CD14-positive monocyte (primary cell): Measurements from ENCODE around the gene VOPP1. TPM values are rescaled to one million over a fixed set of nuclear protein-coding genes. Genes with fewer than 3 reads are reported as not detected.

Source experiments
- DNase-seq, 3 donors: peaks; one replicate each; pipeline ENCODE4 v3.0.0-alpha.2; 2011 to 2022
- H2AFZ ChIP-seq: 2 replicates; pipeline ENCODE4 v1.6.0; 2012; ENCODE audit warnings: mild to moderate bottlenecking, low read depth, low read length, inconsistent platforms; ENCODE audit not compliant: insufficient read depth, poor library complexity, severe bottlenecking
- H3K27ac ChIP-seq, 2 donors: 1 replicate in 1 of 2; 2 replicates in 1 of 2; pipeline ENCODE4 v1.5.1; 2012 to 2013; ENCODE audit warnings: low read length in 2 of 2, control low read depth in 1 of 2, inconsistent platforms in 1 of 2, low read depth in 1 of 2, mild to moderate bottlenecking in 1 of 2
- H3K27me3 ChIP-seq, 2 donors: one replicate each; pipeline versions ENCODE4 v1.6.0 to v1.6.1; 2011 to 2013; ENCODE audit warnings: low read length in 2 of 2; ENCODE audit not compliant: control insufficient read depth in 2 of 2, insufficient read depth in 2 of 2
- H3K36me3 ChIP-seq, 2 donors: replicated peaks in 1 of 2; 1 replicate in 1 of 2; 2 replicates in 1 of 2; pipeline versions ENCODE4 v1.5.1 to v1.6.1; 2012 to 2013; ENCODE audit warnings: low read length in 2 of 2, control low read depth in 1 of 2, inconsistent platforms in 1 of 2, mild to moderate bottlenecking in 1 of 2; ENCODE audit not compliant: insufficient read depth in 2 of 2, control insufficient read depth in 1 of 2
- H3K4me1 ChIP-seq, 2 donors: 1 replicate in 1 of 2; 2 replicates in 1 of 2; pipeline versions ENCODE4 v1.5.1 to v1.6.1; 2012 to 2013; ENCODE audit warnings: low read length in 2 of 2, control low read depth in 1 of 2, inconsistent platforms in 1 of 2, mild to moderate bottlenecking in 1 of 2, moderate library complexity in 1 of 2; ENCODE audit not compliant: insufficient read depth in 2 of 2, control insufficient read depth in 1 of 2
- H3K4me2 ChIP-seq: replicated peaks from 2 replicates; pipeline ENCODE3; 2012; ENCODE audit warnings: low read length, moderate library complexity, mild to moderate bottlenecking; ENCODE audit not compliant: poor library complexity, severe bottlenecking; ENCODE audit errors: extremely low read depth
- H3K4me3 ChIP-seq, 3 experiments: fragments of 200-600 bp in 1 of 3; sonication (generic) in 1 of 3; replicated peaks in 1 of 3; 1 replicate in 2 of 3; 2 replicates in 1 of 3; pipeline ENCODE4 v1.5.1; 2011 to 2013; ENCODE audit warnings: low read length in 3 of 3, mild to moderate bottlenecking in 3 of 3, control low read depth in 2 of 3, low read depth in 2 of 3, inconsistent platforms in 1 of 3, moderate library complexity in 1 of 3
- H3K79me2 ChIP-seq: 2 replicates; pipeline ENCODE4 v1.6.0; 2012; ENCODE audit warnings: mild to moderate bottlenecking, control low read depth, inconsistent platforms, low read length, moderate library complexity; ENCODE audit not compliant: insufficient read depth
- H3K9ac ChIP-seq: 2 replicates; pipeline ENCODE4 v1.6.0; 2017; ENCODE audit warnings: low read length, mild to moderate bottlenecking; ENCODE audit not compliant: insufficient read depth, poor library complexity, severe bottlenecking
- H3K9me3 ChIP-seq, 2 donors: replicated peaks in 1 of 2; 1 replicate in 1 of 2; 2 replicates in 1 of 2; pipeline versions ENCODE4 v1.5.1 to v1.6.1; 2012 to 2013; ENCODE audit warnings: low read length in 2 of 2, control low read depth in 1 of 2; ENCODE audit not compliant: control insufficient read depth in 1 of 2, insufficient read depth in 1 of 2
- H4K20me1 ChIP-seq: 2 replicates; pipeline ENCODE4 v1.6.0; 2012; ENCODE audit warnings: mild to moderate bottlenecking, low read length, control low read depth, moderate library complexity; ENCODE audit not compliant: insufficient read depth
- H3K27ac Mint-ChIP-seq, 7 donors: one replicate each; pipeline ENCODE4 v1.8.0; 2020; ENCODE audit warnings: mild to moderate bottlenecking in 7 of 7, mixed read lengths in 7 of 7, moderate library complexity in 6 of 7, inconsistent platforms in 2 of 7
- H3K27me3 Mint-ChIP-seq, 3 donors: one replicate each; pipeline ENCODE4 v1.8.0; 2021 to 2022; ENCODE audit warnings: low read depth in 3 of 3, mild to moderate bottlenecking in 3 of 3, mixed read lengths in 3 of 3, moderate library complexity in 3 of 3, inconsistent platforms in 1 of 3
- H3K36me3 Mint-ChIP-seq, 2 donors: one replicate each; pipeline ENCODE4 v1.8.0; 2020; ENCODE audit warnings: mixed read lengths in 2 of 2, inconsistent platforms in 1 of 2, mild to moderate bottlenecking in 1 of 2
- H3K4me1 Mint-ChIP-seq: one replicate; pipeline ENCODE4 v1.8.0; 2020; ENCODE audit warnings: mild to moderate bottlenecking, mixed read lengths
- H3K4me3 Mint-ChIP-seq, 2 donors: one replicate each; pipeline ENCODE4 v1.8.0; 2020; ENCODE audit warnings: mild to moderate bottlenecking in 2 of 2, mixed read lengths in 2 of 2, moderate library complexity in 1 of 2
- H3K9me3 Mint-ChIP-seq, 7 donors: one replicate each; pipeline ENCODE4 v1.8.0; 2020 to 2022; ENCODE audit warnings: mixed read lengths in 7 of 7, mild to moderate bottlenecking in 6 of 7, moderate library complexity in 6 of 7, inconsistent platforms in 2 of 7
- CTCF ChIP-seq: fragments of 200-600 bp; IDR thresholded peaks from one replicate; pipeline ENCODE4 v1.8.0; 2022; ENCODE audit warnings: antibody characterized with exemption, mild to moderate bottlenecking
- WGBS: methylation state at CpG from one replicate; pipeline ENCODE4 v1.1.5; 2013; ENCODE audit warnings: missing lambda C conversion rate; ENCODE audit not compliant: insufficient coverage; 5-methylcytosine and 5-hydroxymethylcytosine counted together
- intact Hi-C, 2 donors: fragments of 100-400 bp; cut with micrococcal nuclease; formaldehyde crosslinking; loops; one replicate each; pipeline versions ENCODE4 v1.15.0 to v1.15.1; 2023
- polyA plus RNA-seq, 3 donors: library from polyadenylated mRNA; depleted of rRNA in 1 of 3; unstranded in 2 of 3; stranded (reverse) in 1 of 3; fragments of 300-500 nt in 2 of 3; fragments of >200 nt in 1 of 3; fragmentation: Illumina TruSeq in 2 of 3; gene quantifications; 1 replicate in 2 of 3; 2 replicates in 1 of 3; pipeline ENCODE4 v1.2.3, GENCODE V29; 2012 to 2021

VOPP1 gene
- polyA plus RNA-seq, 3 donors: 16.7 to 22.1 (median 18.0) TPM

- Mint-ChIP-seq H3K36me3 (peaks cover 42 to 53% of the 10 kb centered on the region in 2 donors), H3K9me3 (peaks cover 2 to 20% (median 7%) of the 10 kb centered on the region in 7 donors), H3K27me3 (no peaks in the 10 kb centered on the region), H3K27ac (no peak overlapping the region), H3K4me1 (no peaks in the 10 kb centered on the region), H3K4me3 (no peak overlapping the region)
- DNase-seq: no peak
- Histone ChIP-seq H3K4me2 (no peak overlapping the region), H4K20me1 (no peaks in the 10 kb centered on the region), H2AFZ (no peak overlapping the region), H3K9ac (no peak overlapping the region), H3K27ac (no peak overlapping the region), H3K27me3 (no peaks in the 10 kb centered on the region), H3K36me3 (peaks cover 4 to 31% of the 10 kb centered on the region in 2 donors), H3K79me2 (no peaks in the 10 kb centered on the region), H3K4me3 (no peak overlapping the region), H3K9me3 (peaks cover under 1 to 5% of the 10 kb centered on the region in 2 donors), H3K4me1 (no peaks in the 10 kb centered on the region)
- intact Hi-C loops: no loop called here
- 100% methylated on average over 2 of the region's 2 CpGs for WGBS
- TF ChIP-seq CTCF: no peak
Observed at GRCh38 chr7:55469271-55469681, 103.0 kb downstream of the VOPP1 start.

GRCh38 chr7:55468495-55468894 lies 103.8 kb downstream of the VOPP1 start:
- H3K27me3 ChIP-seq: no peaks in the 10 kb centered on the region
- Mint-ChIP-seq H3K4me1 (no peaks in the 10 kb centered on the region), H3K4me3 (no peak overlapping the region), H3K36me3 (peaks cover 42 to 52% of the 10 kb centered on the region in 2 donors), H3K27me3 (peaks cover 0 to 3% (median 2%) of the 10 kb centered on the region in 3 donors), H3K9me3 (peaks cover 8 to 24% (median 14%) of the 10 kb centered on the region in 7 donors), H3K27ac (peak overlapping the region in 3 of 7 donors; percentile 20 to 73 (median 48))
- H2AFZ ChIP-seq: no peak overlapping the region
- H3K4me3 ChIP-seq: no peak overlapping the region
- WGBS: 99% methylated on average over 6 of the region's 8 CpGs
- peaks cover 4 to 36% of the 10 kb centered on the region in 2 donors for H3K36me3 ChIP-seq
- no peak overlapping the region for H3K4me2 ChIP-seq
- no peak overlapping the region for H3K27ac ChIP-seq
- H3K9me3 ChIP-seq: peaks cover 9 to 12% of the 10 kb centered on the region in 2 donors
- H3K4me1 ChIP-seq: no peaks in the 10 kb centered on the region
- no peaks in the 10 kb centered on the region for H4K20me1 ChIP-seq
- intact Hi-C loops: no loop called here
- no peak for TF ChIP-seq CTCF
- no peak overlapping the region for H3K9ac ChIP-seq
- DNase-seq: no peak
- no peaks in the 10 kb centered on the region for H3K79me2 ChIP-seq
